ENCODE measurements around the gene PRX. TPM values are rescaled to one million over a fixed set of nuclear protein-coding genes. Genes with fewer than 3 reads are reported as not detected.

PRX gene
- polyA plus RNA-seq, 3 donors, result 0.13 to 0.76 TPM; not detected in 1

DNA sequence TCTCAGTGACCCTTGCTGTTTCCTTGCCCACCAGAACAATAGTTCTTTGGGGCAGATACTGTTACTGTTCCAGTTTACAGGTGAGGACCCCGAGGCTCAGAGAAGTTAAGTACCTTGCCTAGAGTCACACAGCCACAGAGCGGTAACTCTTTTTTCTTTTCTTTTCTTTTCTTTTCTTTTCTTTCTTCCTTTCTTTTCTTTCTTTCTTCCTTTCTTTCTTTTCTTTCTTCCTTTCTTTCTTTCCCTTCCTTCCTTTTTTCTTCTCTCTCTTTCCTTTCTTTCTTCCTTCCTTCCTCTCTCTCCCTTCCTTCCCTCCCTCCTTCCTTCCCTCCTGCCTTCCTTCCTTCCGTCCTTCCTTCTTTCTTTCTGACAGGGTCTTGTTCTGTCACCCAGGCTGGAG lies 4.9 kb upstream of the PRX start:
- H3K36me3 ChIP-seq (replicated peaks in 1 of 2; ENCODE audit: control insufficient read depth in 1 of 2, insufficient read depth in 2 of 2, low read length in 2 of 2), result peaks cover 9% of the 10 kb centered on the region in 2 donors
- Mint-ChIP-seq H3K27me3 (ENCODE audit: low read depth in 3 of 3) (peaks cover 3 to 8% (median 4%) of the 10 kb centered on the region in 3 donors), H3K9me3 (peaks cover 0 to 3% (median 0%) of the 10 kb centered on the region in 7 donors), H3K4me3 (no peak overlapping the region), H3K4me1 (peaks cover 46% of the 10 kb centered on the region), H3K27ac (peak overlapping the region in 3 of 7 donors; percentile 30 to 74 (median 39)), H3K36me3 (peaks cover 9 to 11% of the 10 kb centered on the region in 2 donors)
- DNase-seq, result no peak
- peaks cover 8% of the 10 kb centered on the region for H4K20me1 ChIP-seq (ENCODE audit: insufficient read depth, low read length)
- intact Hi-C loops (cut with micrococcal nuclease), result no loop called here
- peaks cover 15% of the 10 kb centered on the region for H3K79me2 ChIP-seq (ENCODE audit: insufficient read depth, low read length)
- no peak for TF ChIP-seq CTCF (IDR thresholded peaks at IDR 0.05)
- H3K4me1 ChIP-seq (ENCODE audit: control insufficient read depth in 1 of 2, insufficient read depth in 2 of 2, low read length in 2 of 2), result peaks cover 34 to 50% of the 10 kb centered on the region in 2 donors
- no peak overlapping the region for H3K27ac ChIP-seq (ENCODE audit: low read depth in 1 of 2, low read length in 2 of 2)
- H3K4me3 ChIP-seq (replicated peaks in 1 of 3; ENCODE audit: low read depth in 2 of 3, low read length in 3 of 3), result no peak overlapping the region
- H2AFZ ChIP-seq (ENCODE audit: insufficient read depth, low read depth, low read length, poor library complexity, severe bottlenecking), result peak overlapping the region; percentile 77
- H3K9me3 ChIP-seq (replicated peaks in 1 of 2; ENCODE audit: control insufficient read depth in 1 of 2, insufficient read depth in 1 of 2, low read length in 2 of 2), result no peaks in the 10 kb centered on the region
- no peak overlapping the region for H3K9ac ChIP-seq (ENCODE audit: insufficient read depth, low read length, poor library complexity, severe bottlenecking)
- no peak overlapping the region for H3K4me2 ChIP-seq (replicated peaks; ENCODE audit: extremely low read depth, low read length, poor library complexity, severe bottlenecking)
- 63% methylated on average over 3 of the region's 3 CpGs for WGBS (ENCODE audit: insufficient coverage)
- H3K27me3 ChIP-seq (ENCODE audit: control insufficient read depth in 2 of 2, insufficient read depth in 2 of 2, low read length in 2 of 2), result no peaks in the 10 kb centered on the region

DNA sequence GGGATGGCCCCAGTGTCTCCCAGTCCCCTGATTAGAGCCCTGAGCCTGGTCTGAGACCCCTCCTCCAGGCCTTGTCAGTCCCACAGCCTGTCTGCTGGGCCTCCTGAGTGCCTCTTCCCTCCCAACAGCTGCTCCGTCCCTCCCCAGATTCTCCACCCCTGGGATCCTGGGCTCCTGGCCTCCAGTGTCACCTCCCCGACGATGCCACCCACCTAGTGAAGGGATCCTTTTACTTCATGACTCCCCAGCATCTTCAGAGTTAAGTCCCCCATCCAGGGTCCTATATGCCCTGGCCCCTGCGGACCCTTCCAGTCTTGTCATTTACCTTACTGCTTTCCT lies 4.4 kb upstream of the PRX start:
- peaks cover 3% of the 10 kb centered on the region for H4K20me1 ChIP-seq (ENCODE audit: insufficient read depth, low read length)
- DNase-seq, result no peak
- H3K27me3 ChIP-seq (ENCODE audit: control insufficient read depth in 2 of 2, insufficient read depth in 2 of 2, low read length in 2 of 2), result no peaks in the 10 kb centered on the region
- H3K4me3 ChIP-seq (replicated peaks in 1 of 3; ENCODE audit: low read depth in 2 of 3, low read length in 3 of 3), result peak overlapping the region in 1 of 3 experiments; percentile 42
- H3K9ac ChIP-seq (ENCODE audit: insufficient read depth, low read length, poor library complexity, severe bottlenecking), result peak overlapping the region; percentile 10
- Mint-ChIP-seq H3K27ac (peak overlapping the region in 5 of 7 donors; percentile 62 to 77 (median 69)), H3K36me3 (peaks cover 6 to 7% of the 10 kb centered on the region in 2 donors), H3K9me3 (peaks cover 0 to 3% (median 0%) of the 10 kb centered on the region in 7 donors), H3K4me3 (peak overlapping the region in 1 of 2 donors; percentile 80), H3K4me1 (peaks cover 46% of the 10 kb centered on the region), H3K27me3 (ENCODE audit: low read depth in 3 of 3) (peaks cover 4 to 8% (median 4%) of the 10 kb centered on the region in 3 donors)
- no peak for TF ChIP-seq CTCF (IDR thresholded peaks at IDR 0.05)
- peak overlapping the region; percentile 77 for H2AFZ ChIP-seq (ENCODE audit: insufficient read depth, low read depth, low read length, poor library complexity, severe bottlenecking)
- WGBS (ENCODE audit: insufficient coverage), result 75% methylated on average over 4 of the region's 4 CpGs
- H3K27ac ChIP-seq (ENCODE audit: low read depth in 1 of 2, low read length in 2 of 2), result peak overlapping the region; percentile 21 to 61
- peak overlapping the region; percentile 61 for H3K4me2 ChIP-seq (replicated peaks; ENCODE audit: extremely low read depth, low read length, poor library complexity, severe bottlenecking)
- H3K9me3 ChIP-seq (replicated peaks in 1 of 2; ENCODE audit: control insufficient read depth in 1 of 2, insufficient read depth in 1 of 2, low read length in 2 of 2), result no peaks in the 10 kb centered on the region
- peaks cover 11% of the 10 kb centered on the region for H3K79me2 ChIP-seq (ENCODE audit: insufficient read depth, low read length)
- intact Hi-C loops (cut with micrococcal nuclease), result no loop called here
- H3K36me3 ChIP-seq (replicated peaks in 1 of 2; ENCODE audit: control insufficient read depth in 1 of 2, insufficient read depth in 2 of 2, low read length in 2 of 2), result peaks cover 5% of the 10 kb centered on the region in 2 donors
- peaks cover 34 to 50% of the 10 kb centered on the region in 2 donors for H3K4me1 ChIP-seq (ENCODE audit: control insufficient read depth in 1 of 2, insufficient read depth in 2 of 2, low read length in 2 of 2)
